K562 (cell line): ENCODE data around the gene ZNF521. TPM values are rescaled to one million over a fixed set of nuclear protein-coding genes. Genes with fewer than 3 reads are reported as not detected.
A peak's percentile ranks its signal among the peaks of the same experiment; 100 is the strongest.

Experiments used
- ARID1B ChIP-seq: fragments of 450-650 bp; IDR thresholded peaks from 2 replicates; pipeline ENCODE4 v1.6.1; 2016; ENCODE audit warnings: antibody characterized with exemption, mild to moderate bottlenecking, inconsistent platforms
- ATF4 ChIP-seq: fragments of 450-650 bp; formaldehyde crosslinking; IDR thresholded peaks from 2 replicates; pipeline ENCODE4 v1.4.0; 2022; ENCODE audit warnings: mild to moderate bottlenecking, moderate library complexity
- BRD4 ChIP-seq: fragments of 200-600 bp; sonication (generic); IDR thresholded peaks from 2 replicates; pipeline ENCODE4 v1.6.1; 2017; ENCODE audit warnings: inconsistent platforms
- ETS1 ChIP-seq: conservative IDR thresholded peaks from 2 replicates; pipeline ENCODE4 v1.6.1; 2011; ENCODE audit warnings: low read depth, mild to moderate bottlenecking, low read length; ENCODE audit not compliant: control insufficient read depth
- ETS2 ChIP-seq: IDR thresholded peaks from 2 replicates; pipeline ENCODE4 v1.6.1; 2016; ENCODE audit warnings: borderline replicate concordance, missing genetic modification characterization, mild to moderate bottlenecking, moderate library complexity, missing compliant biosample characterization; ENCODE audit not compliant: poor library complexity, severe bottlenecking
- HDAC8 ChIP-seq: fragments of 450-650 bp; IDR thresholded peaks from 2 replicates; pipeline ENCODE4 v1.6.1; 2016; ENCODE audit warnings: mild to moderate bottlenecking, missing genetic modification characterization, moderate library complexity, missing compliant biosample characterization
- KHSRP ChIP-seq: fragments of 450-650 bp; IDR thresholded peaks from 2 replicates; pipeline ENCODE4 v1.6.1; 2017
- MAFK ChIP-seq: IDR thresholded peaks from 2 replicates; pipeline ENCODE4 v1.6.1; 2011; ENCODE audit warnings: low read length, improper control_type of control experiment
- MAZ ChIP-seq, 2 experiments: fragments of 450-650 bp in 1 of 2; sonication (generic) in 1 of 2; formaldehyde crosslinking; IDR thresholded peaks in 1 of 2; conservative IDR thresholded peaks in 1 of 2; 2 replicates each; pipeline versions ENCODE4 v1.4.0 to v1.5.0; 2020; ENCODE audit warnings: mild to moderate bottlenecking in 1 of 2, missing genetic modification reagents in 1 of 2
- MCM7 ChIP-seq, 2 experiments: fragments of 450-650 bp; IDR thresholded peaks; 2 replicates each; pipeline ENCODE4 v1.6.1; 2016 to 2018
- MITF ChIP-seq: IDR thresholded peaks from 2 replicates; pipeline ENCODE4 v1.6.1; 2014; ENCODE audit warnings: antibody characterized with exemption
- RBFOX2 ChIP-seq: fragments of 200-400 bp; formaldehyde crosslinking; IDR thresholded peaks from 2 replicates; pipeline ENCODE4 v1.6.1; 2017; ENCODE audit warnings: low read depth, mild to moderate bottlenecking, low read length, moderate library complexity
- RBM34 ChIP-seq: fragments of 200-400 bp; formaldehyde crosslinking; IDR thresholded peaks from 2 replicates; pipeline ENCODE4 v1.6.1; 2018; ENCODE audit warnings: low read length, borderline replicate concordance; ENCODE audit not compliant: insufficient read depth
- SIN3B ChIP-seq: fragments of 450-650 bp; IDR thresholded peaks from 2 replicates; pipeline ENCODE4 v1.6.1; 2017; ENCODE audit warnings: low read depth, mild to moderate bottlenecking, moderate library complexity
- TCF15 ChIP-seq: fragments of 250-450 bp; sonication (Bioruptor Pico); IDR thresholded peaks from 2 replicates; pipeline ENCODE4 v1.8.0; 2022; ENCODE audit warnings: moderate library complexity, mild to moderate bottlenecking, inconsistent platforms
- XRCC4 ChIP-seq: IDR thresholded peaks from one replicate; pipeline ENCODE4 v1.6.1; 2011; ENCODE audit not compliant: insufficient read depth, insufficient read length; ENCODE audit errors: extremely low read depth
- ZKSCAN3 ChIP-seq: fragments of 250-450 bp; sonication (Bioruptor Pico); IDR thresholded peaks from 2 replicates; pipeline ENCODE4 v1.4.0; 2020
- polyA plus RNA-seq, 8 experiments: library from polyadenylated mRNA; depleted of rRNA in 4 of 8; stranded (reverse) in 5 of 8; unstranded in 3 of 8; fragments of >200 nt; fragmentation: Nextera tagmentation in 2 of 8; fragmentation: Illumina TruSeq in 1 of 8; extraction: Ambion mirVana in 2 of 8; extraction: Trizol in 1 of 8; gene quantifications; 2 replicates each; pipeline versions ENCODE4 v1.2.1 to v1.2.3, GENCODE V29; 2011 to 2014; ENCODE audit warnings: inconsistent platforms in 1 of 8, missing spikeins in 1 of 8
- total RNA-seq, 7 experiments: library from RNA; depleted of rRNA in 6 of 7; stranded (reverse); fragments of >200 nt in 6 of 7; fragmentation: Illumina TruSeq in 2 of 7; extraction: Trizol in 2 of 7; gene quantifications; 2 replicates each; pipeline versions ENCODE4 v1.2.1 to v1.2.3, GENCODE V29; 2011 to 2021; ENCODE audit warnings: low replicate concordance in 1 of 7
- TF ChIP-seq, protein P1 (sequence below): sonication (generic); formaldehyde crosslinking; IDR thresholded peaks from 2 replicates; pipeline ENCODE4 v1.8.0; 2022; ENCODE audit warnings: mild to moderate bottlenecking, missing genetic modification reagents
- TF ChIP-seq, protein P2 (sequence below), 2 experiments: IDR thresholded peaks; 2 replicates each; pipeline ENCODE4 v1.6.1; 2012; ENCODE audit warnings: improper control_type of control experiment in 2 of 2, low read depth in 2 of 2, low read length in 2 of 2, borderline replicate concordance in 1 of 2

The ZNF521 gene
- total and polyA plus RNA-seq, 9 of the 15 experiments (the other 6 are each of a cell fraction or from before 2014, with no cell fraction given), result 1.2 to 5.8 (median 1.6) TPM

DNA sequence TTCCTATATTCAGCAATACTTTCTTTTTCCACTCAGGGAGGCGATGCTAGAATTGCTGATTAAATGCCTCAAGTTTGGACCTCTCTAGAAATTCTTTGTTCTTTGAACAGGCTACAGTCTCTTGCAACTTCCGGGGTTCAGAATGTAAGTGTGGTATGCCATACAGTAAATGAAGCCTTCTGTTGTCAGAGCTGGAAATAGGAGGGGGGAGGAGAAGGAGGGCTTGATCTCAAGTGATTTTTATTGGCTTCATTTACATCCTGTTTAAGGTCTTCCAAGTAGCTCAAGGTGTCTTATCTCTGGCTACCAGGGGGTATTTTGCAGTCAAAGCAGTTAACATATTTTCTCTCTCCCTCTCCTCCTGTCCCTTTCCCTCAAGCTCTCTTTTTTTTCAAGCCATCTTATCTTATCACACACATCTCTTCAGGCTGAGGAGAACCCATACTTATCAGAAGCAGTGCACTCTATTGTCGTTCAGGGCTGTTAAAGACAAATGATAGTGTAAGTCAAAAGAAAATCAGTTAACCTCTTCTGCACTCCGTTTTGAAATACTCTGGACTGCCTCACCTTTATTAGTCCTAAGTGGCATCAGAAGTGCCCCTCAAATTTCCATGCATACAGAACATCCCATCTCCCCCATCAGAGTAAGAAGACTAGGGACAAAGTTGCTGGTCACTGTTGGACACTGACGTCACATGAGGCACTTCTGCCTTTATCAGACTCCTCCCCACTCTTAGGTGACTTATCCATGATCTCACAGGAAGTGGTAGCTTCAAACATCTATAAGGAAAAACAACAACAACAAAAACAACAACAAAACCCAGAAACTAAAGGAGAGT lies 112.2 kb downstream of the ZNF521 start (continued):
- TF ChIP-seq MITF, result no peak
- TF ChIP-seq SIN3B, result no peak
- peak; percentile 96 for TF ChIP-seq ARID1B
- TF ChIP-seq, protein P1, sequence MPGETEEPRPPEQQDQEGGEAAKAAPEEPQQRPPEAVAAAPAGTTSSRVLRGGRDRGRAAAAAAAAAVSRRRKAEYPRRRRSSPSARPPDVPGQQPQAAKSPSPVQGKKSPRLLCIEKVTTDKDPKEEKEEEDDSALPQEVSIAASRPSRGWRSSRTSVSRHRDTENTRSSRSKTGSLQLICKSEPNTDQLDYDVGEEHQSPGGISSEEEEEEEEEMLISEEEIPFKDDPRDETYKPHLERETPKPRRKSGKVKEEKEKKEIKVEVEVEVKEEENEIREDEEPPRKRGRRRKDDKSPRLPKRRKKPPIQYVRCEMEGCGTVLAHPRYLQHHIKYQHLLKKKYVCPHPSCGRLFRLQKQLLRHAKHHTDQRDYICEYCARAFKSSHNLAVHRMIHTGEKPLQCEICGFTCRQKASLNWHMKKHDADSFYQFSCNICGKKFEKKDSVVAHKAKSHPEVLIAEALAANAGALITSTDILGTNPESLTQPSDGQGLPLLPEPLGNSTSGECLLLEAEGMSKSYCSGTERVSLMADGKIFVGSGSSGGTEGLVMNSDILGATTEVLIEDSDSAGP, result no peak
- TF ChIP-seq RBM34, result no peak
- TF ChIP-seq ZKSCAN3 (CRISPR knock-in tag), result no peak
- no peak for TF ChIP-seq XRCC4
- TF ChIP-seq, protein P2, sequence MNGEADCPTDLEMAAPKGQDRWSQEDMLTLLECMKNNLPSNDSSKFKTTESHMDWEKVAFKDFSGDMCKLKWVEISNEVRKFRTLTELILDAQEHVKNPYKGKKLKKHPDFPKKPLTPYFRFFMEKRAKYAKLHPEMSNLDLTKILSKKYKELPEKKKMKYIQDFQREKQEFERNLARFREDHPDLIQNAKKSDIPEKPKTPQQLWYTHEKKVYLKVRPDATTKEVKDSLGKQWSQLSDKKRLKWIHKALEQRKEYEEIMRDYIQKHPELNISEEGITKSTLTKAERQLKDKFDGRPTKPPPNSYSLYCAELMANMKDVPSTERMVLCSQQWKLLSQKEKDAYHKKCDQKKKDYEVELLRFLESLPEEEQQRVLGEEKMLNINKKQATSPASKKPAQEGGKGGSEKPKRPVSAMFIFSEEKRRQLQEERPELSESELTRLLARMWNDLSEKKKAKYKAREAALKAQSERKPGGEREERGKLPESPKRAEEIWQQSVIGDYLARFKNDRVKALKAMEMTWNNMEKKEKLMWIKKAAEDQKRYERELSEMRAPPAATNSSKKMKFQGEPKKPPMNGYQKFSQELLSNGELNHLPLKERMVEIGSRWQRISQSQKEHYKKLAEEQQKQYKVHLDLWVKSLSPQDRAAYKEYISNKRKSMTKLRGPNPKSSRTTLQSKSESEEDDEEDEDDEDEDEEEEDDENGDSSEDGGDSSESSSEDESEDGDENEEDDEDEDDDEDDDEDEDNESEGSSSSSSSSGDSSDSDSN (IDR thresholded peaks at IDR 0.05; ENCODE audit: borderline replicate concordance in 1 of 2, low read depth in 2 of 2, low read length in 2 of 2), result no peak
- no peak for TF ChIP-seq MCM7 (IDR thresholded peaks at IDR 0.05)
- TF ChIP-seq MAZ (CRISPR knock-in tag; conservative IDR thresholded peaks at IDR 0.05 in 1 of 2, IDR thresholded peaks at IDR 0.05 in 1 of 2), result peak in 1 of 2 experiments; percentile 54; a peak in 1 of 4 replicates
- no peak for TF ChIP-seq TCF15 (CRISPR knock-in tag)
- no peak for TF ChIP-seq ETS2 (tag)
- TF ChIP-seq MAFK, result no peak
- TF ChIP-seq HDAC8 (tag), result no peak
- peak; percentile 36; the same call in 1 of the 2 replicates for TF ChIP-seq KHSRP
- no peak for TF ChIP-seq RBFOX2
- no peak for TF ChIP-seq BRD4
- no peak for TF ChIP-seq ETS1
- TF ChIP-seq ATF4 (CRISPR knock-in tag), result 0 out of 2 replicates have a peak, but pooled peaks have one; percentile 19
